Tibial artery (tissue), 4 donors: ENCODE measurements around the gene ZBTB5.
A peak's percentile ranks its signal among the peaks of the same experiment; 100 is the strongest.

Source experiments
- DNase-seq, 2 donors: peaks; one replicate each; pipeline ENCODE4 v3.0.0-alpha.2; 2019
- H3K27ac ChIP-seq, 2 donors: fragments of 200-600 bp; sonication (generic) in 1 of 2; 1 replicate in 1 of 2; 2 replicates in 1 of 2; pipeline ENCODE4 v1.5.1; 2018 to 2019; ENCODE audit warnings: mild to moderate bottlenecking in 1 of 2
- H3K27me3 ChIP-seq, 2 donors: fragments of 200-600 bp; sonication (generic) in 1 of 2; one replicate each; pipeline versions ENCODE4 v1.5.1 to v1.6.0; 2016 to 2019
- H3K36me3 ChIP-seq, 3 donors: fragments of 200-600 bp; sonication (generic) in 2 of 3; one replicate each; pipeline ENCODE4 v1.5.1; 2016 to 2019; ENCODE audit warnings: mild to moderate bottlenecking in 2 of 3
- H3K4me1 ChIP-seq, 4 donors: fragments of 200-600 bp; sonication (generic) in 2 of 4; 1 replicate in 3 of 4; 2 replicates in 1 of 4; pipeline ENCODE4 v1.5.1; 2016 to 2019
- H3K4me3 ChIP-seq, 2 donors: fragments of 200-600 bp; sonication (generic) in 1 of 2; 1 replicate in 1 of 2; 2 replicates in 1 of 2; pipeline ENCODE4 v1.5.1; 2018 to 2019; ENCODE audit warnings: mild to moderate bottlenecking in 2 of 2
- H3K9me3 ChIP-seq, 3 donors: fragments of 200-600 bp; sonication (generic) in 1 of 3; one replicate each; pipeline ENCODE4 v1.5.1; 2016 to 2019
- CTCF ChIP-seq, 2 experiments: fragments of 200-600 bp in 1 of 2; fragments of 450-650 bp in 1 of 2; IDR thresholded peaks; one replicate each; pipeline ENCODE4 v1.5.1; 2017 to 2019; ENCODE audit warnings: antibody characterized with exemption in 2 of 2, mild to moderate bottlenecking in 1 of 2, moderate library complexity in 1 of 2
- intact Hi-C: fragments of 100-400 bp; cut with DNase I; formaldehyde crosslinking; loops from one replicate; pipeline ENCODE4 v1.15.0; 2023; ENCODE audit warnings: low total_unique reads

Gene ZBTB5

GRCh38 chr9:37464006-37464405 is 1.2 kb downstream of the ZBTB5 start:
- intact Hi-C loops = no loop called here
- peak overlapping the region; percentile 92 to 98 for H3K4me3 ChIP-seq

DNA sequence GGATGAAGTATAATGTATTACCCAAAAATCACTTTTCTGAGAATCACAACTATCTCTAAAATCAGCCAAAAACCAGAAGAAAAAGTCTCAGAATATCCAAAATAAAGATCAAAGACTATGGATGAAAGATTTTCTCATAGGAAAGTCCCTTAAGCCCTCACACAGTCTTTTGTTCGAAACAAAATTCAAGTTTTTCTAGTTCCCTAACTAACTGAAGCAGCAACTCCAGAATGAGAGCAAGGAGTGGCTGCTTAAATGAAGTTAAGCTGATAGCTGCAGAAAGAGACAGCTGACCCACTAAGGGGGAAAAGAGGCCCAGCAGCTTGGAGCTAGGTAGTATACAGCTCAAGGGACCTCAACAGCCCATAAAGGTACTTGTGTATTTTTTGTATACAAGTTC is 8.4 kb downstream of the ZBTB5 start:
- Histone ChIP-seq H3K9me3 (no peaks in the 10 kb centered on the region), H3K27me3 (no peaks in the 10 kb centered on the region), H3K27ac (no peak overlapping the region), H3K4me1 (peaks cover 0 to 37% (median 17%) of the 10 kb centered on the region in 4 donors), H3K36me3 (peaks cover 0 to 8% (median 0%) of the 10 kb centered on the region in 3 donors), H3K4me3 (no peak overlapping the region)
- intact Hi-C loops = no loop called here
- DNase-seq = no peak
- TF ChIP-seq CTCF (IDR thresholded peaks at IDR 0.05) = no peak

More at GRCh38 chr9:37464006-37464405, 1.2 kb downstream of the ZBTB5 start:
- H3K9me3 ChIP-seq = no peaks in the 10 kb centered on the region
- H3K36me3 ChIP-seq = no peaks in the 10 kb centered on the region
- no peak for DNase-seq
- H3K4me1 ChIP-seq = peaks cover 0 to 45% (median 26%) of the 10 kb centered on the region in 4 donors
- H3K27me3 ChIP-seq = no peaks in the 10 kb centered on the region
- no peak for TF ChIP-seq CTCF (IDR thresholded peaks at IDR 0.05)
- H3K27ac ChIP-seq = peak overlapping the region; percentile 99 to 100

- Histone ChIP-seq H3K4me1 (peaks cover 0 to 37% (median 15%) of the 10 kb centered on the region in 4 donors), H3K4me3 (no peak overlapping the region), H3K9me3 (no peaks in the 10 kb centered on the region), H3K27me3 (no peaks in the 10 kb centered on the region), H3K27ac (no peak overlapping the region), H3K36me3 (peaks cover 0 to 8% (median 0%) of the 10 kb centered on the region in 3 donors)
- intact Hi-C loops = no loop called here
- no peak for TF ChIP-seq CTCF (IDR thresholded peaks at IDR 0.05)
- no peak for DNase-seq
Measured at GRCh38 chr9:37455884-37456647, 9.2 kb downstream of the ZBTB5 start.

GRCh38 chr9:37454238-37454637 is 11.0 kb downstream of the ZBTB5 start:
- Histone ChIP-seq H3K27me3 (no peaks in the 10 kb centered on the region), H3K9me3 (no peaks in the 10 kb centered on the region), H3K36me3 (peaks cover 0 to 17% (median 0%) of the 10 kb centered on the region in 3 donors), H3K27ac (no peak overlapping the region), H3K4me3 (no peak overlapping the region), H3K4me1 (peaks cover 0 to 30% (median 12%) of the 10 kb centered on the region in 4 donors)
- DNase-seq = no peak
- intact Hi-C loops = no loop called here
- no peak for TF ChIP-seq CTCF (IDR thresholded peaks at IDR 0.05)

GRCh38 chr9:37453827-37454226 is 11.4 kb downstream of the ZBTB5 start:
- DNase-seq = no peak
- Histone ChIP-seq H3K9me3 (no peaks in the 10 kb centered on the region), H3K4me3 (no peak overlapping the region), H3K27ac (no peak overlapping the region), H3K27me3 (no peaks in the 10 kb centered on the region), H3K36me3 (peaks cover 0 to 17% (median 0%) of the 10 kb centered on the region in 3 donors), H3K4me1 (peaks cover 0 to 30% (median 12%) of the 10 kb centered on the region in 4 donors)
- intact Hi-C loops = no loop called here
- no peak for TF ChIP-seq CTCF (IDR thresholded peaks at IDR 0.05)
